Measurements from ENCODE around the gene ABI3.

DNA sequence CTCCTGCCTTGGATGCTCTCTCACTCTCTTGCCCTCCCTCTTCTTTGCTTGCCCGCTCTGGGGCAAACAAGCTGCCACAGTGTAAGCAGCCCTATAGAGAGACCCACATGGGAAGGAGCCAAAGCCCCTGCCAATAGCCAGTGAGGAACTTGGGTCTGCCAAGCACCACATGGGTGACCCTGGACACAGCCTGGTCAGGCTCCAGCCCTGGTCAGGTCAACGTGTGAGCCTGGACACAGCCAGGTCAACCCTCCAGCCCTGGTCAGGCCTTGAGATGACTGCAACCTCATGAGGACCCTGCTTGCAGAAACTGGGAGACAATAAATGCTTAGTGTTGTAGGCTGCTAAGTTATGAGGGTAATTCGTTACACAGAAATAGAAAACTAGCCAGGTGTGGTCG, 34.3 kb downstream of the ABI3 start:
- TF ChIP-seq, protein P1, sequence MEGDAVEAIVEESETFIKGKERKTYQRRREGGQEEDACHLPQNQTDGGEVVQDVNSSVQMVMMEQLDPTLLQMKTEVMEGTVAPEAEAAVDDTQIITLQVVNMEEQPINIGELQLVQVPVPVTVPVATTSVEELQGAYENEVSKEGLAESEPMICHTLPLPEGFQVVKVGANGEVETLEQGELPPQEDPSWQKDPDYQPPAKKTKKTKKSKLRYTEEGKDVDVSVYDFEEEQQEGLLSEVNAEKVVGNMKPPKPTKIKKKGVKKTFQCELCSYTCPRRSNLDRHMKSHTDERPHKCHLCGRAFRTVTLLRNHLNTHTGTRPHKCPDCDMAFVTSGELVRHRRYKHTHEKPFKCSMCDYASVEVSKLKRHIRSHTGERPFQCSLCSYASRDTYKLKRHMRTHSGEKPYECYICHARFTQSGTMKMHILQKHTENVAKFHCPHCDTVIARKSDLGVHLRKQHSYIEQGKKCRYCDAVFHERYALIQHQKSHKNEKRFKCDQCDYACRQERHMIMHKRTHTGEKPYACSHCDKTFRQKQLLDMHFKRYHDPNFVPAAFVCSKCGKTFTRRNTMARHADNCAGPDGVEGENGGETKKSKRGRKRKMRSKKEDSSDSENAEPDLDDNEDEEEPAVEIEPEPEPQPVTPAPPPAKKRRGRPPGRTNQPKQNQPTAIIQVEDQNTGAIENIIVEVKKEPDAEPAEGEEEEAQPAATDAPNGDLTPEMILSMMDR (IDR thresholded peaks at IDR 0.05): no peak
- no peak for TF ChIP-seq POLR2AphosphoS5 (IDR thresholded peaks at IDR 0.05)
- TF ChIP-seq POLR2A (IDR thresholded peaks at IDR 0.05): no peak
